Neural progenitor cell (in vitro differentiated cells): ENCODE measurements around the gene CTDSP2. TPM values are rescaled to one million over a fixed set of nuclear protein-coding genes. Genes with fewer than 3 reads are reported as not detected.
A peak's percentile ranks its signal among the peaks of the same experiment; 100 is the strongest.

Experiments used
- DNase-seq: peaks from one replicate; pipeline ENCODE4 v3.0.0-alpha.2; 2016; ENCODE audit warnings: low spot score
- H2AFZ ChIP-seq: fragments of 200-600 bp; sonication (generic); replicated peaks from 2 replicates; pipeline ENCODE4 v1.6.1; 2016; ENCODE audit warnings: antibody characterized with exemption
- H3F3A ChIP-seq: fragments of 200-600 bp; sonication (generic); 2 replicates; pipeline ENCODE4 v1.6.1; 2016; ENCODE audit warnings: antibody characterized with exemption, low read depth
- H3K27ac ChIP-seq: fragments of 200-600 bp; sonication (generic); 2 replicates; pipeline ENCODE4 v1.5.1; 2016; ENCODE audit warnings: mild to moderate bottlenecking
- H3K27me3 ChIP-seq: fragments of 200-600 bp; sonication (generic); 2 replicates; pipeline ENCODE4 v1.6.1; 2016; ENCODE audit warnings: mild to moderate bottlenecking, moderate library complexity
- H3K36me3 ChIP-seq: fragments of 200-600 bp; sonication (generic); 2 replicates; pipeline ENCODE4 v1.5.1; 2016
- H3K4me1 ChIP-seq: fragments of 200-600 bp; sonication (generic); 2 replicates; pipeline ENCODE4 v1.6.1; 2016; ENCODE audit warnings: mixed run types
- H3K4me2 ChIP-seq: fragments of 200-600 bp; sonication (generic); 2 replicates; pipeline ENCODE4 v1.6.1; 2016
- H3K4me3 ChIP-seq: fragments of 200-600 bp; sonication (generic); 2 replicates; pipeline ENCODE4 v1.5.1; 2016
- H3K79me2 ChIP-seq: fragments of 200-600 bp; sonication (generic); 2 replicates; pipeline ENCODE4 v1.6.1; 2016; ENCODE audit warnings: low read depth
- H3K9ac ChIP-seq: fragments of 200-600 bp; sonication (generic); 2 replicates; pipeline ENCODE4 v1.6.1; 2016
- H3K9me3 ChIP-seq: fragments of 200-600 bp; sonication (generic); 2 replicates; pipeline ENCODE4 v1.5.1; 2016; ENCODE audit warnings: low read depth
- H4K20me1 ChIP-seq: fragments of 200-600 bp; sonication (generic); 2 replicates; pipeline ENCODE4 v1.6.1; 2016; ENCODE audit warnings: low read depth
- H3K27ac Mint-ChIP-seq: 3 replicates; pipeline ENCODE4 v1.8.0; 2021; ENCODE audit warnings: mixed read lengths
- H3K27me3 Mint-ChIP-seq: 2 replicates; pipeline ENCODE4 v1.8.0; 2022; ENCODE audit warnings: low read depth, mild to moderate bottlenecking, inconsistent platforms, moderate library complexity, mixed read lengths; ENCODE audit not compliant: insufficient read depth
- H3K36me3 Mint-ChIP-seq: 3 replicates; pipeline ENCODE4 v1.8.0; 2021; ENCODE audit warnings: mixed read lengths
- H3K4me1 Mint-ChIP-seq: 3 replicates; pipeline ENCODE4 v1.8.0; 2021; ENCODE audit warnings: mixed read lengths
- H3K4me3 Mint-ChIP-seq: 3 replicates; pipeline ENCODE4 v1.8.0; 2021; ENCODE audit warnings: mild to moderate bottlenecking, moderate library complexity, mixed read lengths
- H3K9me3 Mint-ChIP-seq: 3 replicates; pipeline ENCODE4 v1.8.0; 2020; ENCODE audit warnings: mixed read lengths
- CTCF ChIP-seq: fragments of 200-600 bp; sonication (generic); IDR thresholded peaks from 2 replicates; pipeline ENCODE4 v1.5.1; 2017; ENCODE audit warnings: antibody characterized with exemption, mild to moderate bottlenecking
- EZH2 ChIP-seq: fragments of 200-600 bp; sonication (generic); IDR thresholded peaks from 2 replicates; pipeline ENCODE4 v1.6.1; 2017; ENCODE audit warnings: antibody characterized with exemption, mild to moderate bottlenecking, moderate library complexity
- EZH2phosphoT487 ChIP-seq: fragments of 200-600 bp; sonication (generic); IDR thresholded peaks from 2 replicates; pipeline ENCODE4 v1.6.1; 2017; ENCODE audit warnings: antibody characterized with exemption
- total RNA-seq: library from RNA; depleted of rRNA; stranded (reverse); fragments of >200 nt; gene quantifications from 2 replicates; pipeline ENCODE4 v1.2.3, GENCODE V29; 2015; ENCODE audit warnings: low replicate concordance

The CTDSP2 gene
- total RNA-seq, 1 donor from 2014 or later, result 43.6 TPM

GRCh38 chr12:57815177-57816000 is 31.1 kb downstream of the CTDSP2 start:
- Histone ChIP-seq H3K36me3 (no peaks in the 10 kb centered on the region), H3K4me1 (no peaks in the 10 kb centered on the region), H3K27me3 (no peaks in the 10 kb centered on the region), H4K20me1 (no peaks in the 10 kb centered on the region), H3F3A (peaks cover 19% of the 10 kb centered on the region), H3K79me2 (no peaks in the 10 kb centered on the region), H3K9me3 (no peaks in the 10 kb centered on the region), H3K27ac (no peak overlapping the region), H3K9ac (no peak overlapping the region), H3K4me2 (no peak overlapping the region), H3K4me3 (no peak overlapping the region), H2AFZ (no peak overlapping the region)
- no peak overlapping the region for H3K27ac Mint-ChIP-seq
- H3K4me3 Mint-ChIP-seq, result no peak overlapping the region
- no peaks in the 10 kb centered on the region for H3K36me3 Mint-ChIP-seq
- TF ChIP-seq EZH2, result no peak
- peak; percentile 41 for TF ChIP-seq CTCF
- no peak for TF ChIP-seq EZH2phosphoT487
- no peaks in the 10 kb centered on the region for H3K9me3 Mint-ChIP-seq
- peak; percentile 58 for DNase-seq
- H3K4me1 Mint-ChIP-seq, result no peaks in the 10 kb centered on the region
- H3K27me3 Mint-ChIP-seq, result peaks cover 2% of the 10 kb centered on the region

GRCh38 chr12:57813971-57814772 is 32.4 kb downstream of the CTDSP2 start:
- no peak overlapping the region for H3K4me3 ChIP-seq
- no peaks in the 10 kb centered on the region for H3K9me3 ChIP-seq
- Mint-ChIP-seq H3K36me3 (no peaks in the 10 kb centered on the region), H3K9me3 (no peaks in the 10 kb centered on the region), H3K27ac (peak overlapping the region; percentile 7), H3K4me3 (no peak overlapping the region), H3K4me1 (no peaks in the 10 kb centered on the region), H3K27me3 (peaks cover 2% of the 10 kb centered on the region)
- H4K20me1 ChIP-seq, result no peaks in the 10 kb centered on the region
- H2AFZ ChIP-seq, result no peak overlapping the region
- no peaks in the 10 kb centered on the region for H3K36me3 ChIP-seq
- no peaks in the 10 kb centered on the region for H3K4me1 ChIP-seq
- DNase-seq, result no peak
- H3K27ac ChIP-seq, result no peak overlapping the region
- no peaks in the 10 kb centered on the region for H3K79me2 ChIP-seq
- H3F3A ChIP-seq, result peaks cover 19% of the 10 kb centered on the region
- H3K4me2 ChIP-seq, result no peak overlapping the region
- H3K27me3 ChIP-seq, result no peaks in the 10 kb centered on the region
- TF ChIP-seq CTCF (no peak), EZH2phosphoT487 (no peak)
- no peak overlapping the region for H3K9ac ChIP-seq

DNA sequence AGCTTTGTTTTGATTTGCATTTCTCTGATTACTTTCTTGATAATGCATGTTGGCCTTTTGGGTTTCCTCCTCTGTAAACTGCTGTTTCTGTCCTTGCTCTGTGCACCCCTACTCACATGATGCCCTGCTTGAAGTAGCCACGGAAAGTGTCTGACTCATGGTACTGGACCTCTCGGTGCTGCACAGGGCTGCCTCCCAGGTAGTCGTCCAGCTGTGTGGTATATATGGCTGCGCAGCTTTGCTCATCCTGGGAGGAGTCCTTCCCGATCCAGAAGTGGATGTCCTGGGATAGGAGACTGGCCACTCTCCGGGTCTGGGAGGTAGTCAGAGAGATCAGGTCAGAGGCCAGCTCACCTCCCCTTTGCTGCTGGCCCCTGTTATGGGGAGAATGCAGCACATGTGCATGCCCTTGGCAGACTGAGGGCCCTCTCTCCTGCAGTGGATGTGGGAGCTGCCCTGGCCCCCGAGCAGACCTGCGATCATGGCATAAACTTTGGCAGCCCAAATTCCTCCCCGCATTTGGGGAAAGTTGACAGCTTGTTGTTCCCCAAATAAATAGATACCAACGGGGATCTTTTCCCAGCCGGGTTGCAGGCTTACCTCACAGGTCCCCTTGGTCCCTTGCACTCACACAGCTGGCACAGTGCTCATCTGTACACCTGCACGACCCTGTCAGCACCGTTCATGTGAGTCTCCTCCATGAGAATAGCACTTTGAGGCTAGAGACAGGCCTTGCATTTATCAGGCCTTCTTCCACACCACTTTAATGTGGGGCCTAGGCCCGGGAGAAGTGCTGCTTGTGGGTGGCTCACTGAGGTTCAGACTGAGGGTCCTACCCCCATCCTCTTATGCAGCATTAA is 33.2 kb downstream of the CTDSP2 start:
- no peaks in the 10 kb centered on the region for H3K36me3 Mint-ChIP-seq
- H3F3A ChIP-seq, result peaks cover 13% of the 10 kb centered on the region
- no peak overlapping the region for H3K4me3 Mint-ChIP-seq
- peak overlapping the region; percentile 93 for H3K27ac Mint-ChIP-seq
- no peak for DNase-seq
- H3K27me3 ChIP-seq, result no peaks in the 10 kb centered on the region
- H2AFZ ChIP-seq, result no peak overlapping the region
- H3K4me1 Mint-ChIP-seq, result no peaks in the 10 kb centered on the region
- H3K4me3 ChIP-seq, result no peak overlapping the region
- no peaks in the 10 kb centered on the region for H3K9me3 ChIP-seq
- peaks cover 2% of the 10 kb centered on the region for H3K27me3 Mint-ChIP-seq
- no peak overlapping the region for H3K9ac ChIP-seq
- TF ChIP-seq EZH2, result no peak
- no peak for TF ChIP-seq CTCF
- no peak for TF ChIP-seq EZH2phosphoT487
- H3K79me2 ChIP-seq, result no peaks in the 10 kb centered on the region
- no peaks in the 10 kb centered on the region for H3K36me3 ChIP-seq
- no peak overlapping the region for H3K4me2 ChIP-seq
- no peak overlapping the region for H3K27ac ChIP-seq
- H4K20me1 ChIP-seq, result no peaks in the 10 kb centered on the region
- no peaks in the 10 kb centered on the region for H3K4me1 ChIP-seq
- no peaks in the 10 kb centered on the region for H3K9me3 Mint-ChIP-seq
